SK-N-SH (cell line): Measurements from ENCODE around the gene P3H2. TPM values are rescaled to one million over a fixed set of nuclear protein-coding genes. Genes with fewer than 3 reads are reported as not detected.

Source experiments
- CTCF ChIA-PET: fragments of 300-600, 350-600 bp; formaldehyde crosslinking; extraction: SDS; loops from one replicate; lab custom pipeline; 2021; lab: Yijun Ruan, JAX
- POLR2A ChIA-PET: fragments of 350-600 bp; sonication (Branson Sonifier 250); formaldehyde crosslinking; extraction: SDS; loops from one replicate; lab custom pipeline; 2020; ENCODE audit warnings: antibody characterized with exemption, inconsistent platforms; lab: Yijun Ruan, JAX
- DNase-seq: peaks from one replicate; pipeline ENCODE4 v3.0.0; 2012
- H2AFZ ChIP-seq: fragments of 200-600 bp; sonication (generic); 2 replicates; pipeline ENCODE4 v1.8.1; 2016; ENCODE audit warnings: antibody characterized with exemption, mild to moderate bottlenecking, low read depth
- H3F3A ChIP-seq: fragments of 200-600 bp; sonication (generic); replicated peaks from 2 replicates; pipeline ENCODE3; 2016; ENCODE audit warnings: antibody characterized with exemption, mild to moderate bottlenecking; ENCODE audit not compliant: insufficient read depth
- H3K27ac ChIP-seq, 2 experiments: fragments of 200-500 bp in 1 of 2; fragments of 200-600 bp in 1 of 2; sonication (Bioruptor generic) in 1 of 2; sonication (generic), shearing (Covaris generic) in 1 of 2; 2 replicates each; pipeline versions ENCODE4 v1.5.1 to v1.6.1; 2014 to 2016; ENCODE audit warnings: low read depth in 2 of 2, inconsistent platforms in 1 of 2, low read length in 1 of 2, mild to moderate bottlenecking in 1 of 2, mixed read lengths in 1 of 2
- H3K27me3 ChIP-seq: fragments of 200-600 bp; sonication (generic), shearing (Covaris generic); 2 replicates; pipeline ENCODE4 v1.6.1; 2016; ENCODE audit warnings: mixed run types; ENCODE audit not compliant: insufficient read depth
- H3K36me3 ChIP-seq, 2 experiments: fragments of 200-500 bp in 1 of 2; fragments of 200-600 bp in 1 of 2; sonication (Bioruptor generic) in 1 of 2; sonication (generic) in 1 of 2; replicated peaks in 1 of 2; 2 replicates each; pipeline versions ENCODE3 to v1.5.1; 2014 to 2016; ENCODE audit warnings: low read length in 1 of 2, mild to moderate bottlenecking in 1 of 2; ENCODE audit not compliant: insufficient read depth in 2 of 2, control insufficient read depth in 1 of 2
- H3K4me1 ChIP-seq, 2 experiments: fragments of 200-500 bp in 1 of 2; fragments of 200-600 bp in 1 of 2; sonication (Bioruptor generic) in 1 of 2; sonication (generic), shearing (Covaris generic) in 1 of 2; 2 replicates each; pipeline versions ENCODE4 v1.5.1 to v1.6.1; 2014 to 2016; ENCODE audit warnings: low read depth in 1 of 2, low read length in 1 of 2, mixed run types in 1 of 2; ENCODE audit not compliant: insufficient read depth in 2 of 2, control insufficient read depth in 1 of 2
- H3K4me2 ChIP-seq: fragments of 200-600 bp; sonication (generic), shearing (Covaris generic); 2 replicates; pipeline ENCODE4 v1.6.1; 2017; ENCODE audit warnings: mixed run types
- H3K4me3 ChIP-seq, 2 experiments: fragments of 200-500 bp in 1 of 2; fragments of 200-600 bp in 1 of 2; sonication (Bioruptor generic) in 1 of 2; sonication (generic), shearing (Covaris generic) in 1 of 2; 2 replicates each; pipeline versions ENCODE4 v1.5.1 to v1.8.1; 2014 to 2016; ENCODE audit warnings: low read depth in 2 of 2, inconsistent platforms in 1 of 2, low read length in 1 of 2, mild to moderate bottlenecking in 1 of 2, mixed read lengths in 1 of 2, moderate library complexity in 1 of 2
- H3K79me2 ChIP-seq: fragments of 200-600 bp; sonication (generic); 2 replicates; pipeline ENCODE4 v1.8.1; 2017; ENCODE audit warnings: mild to moderate bottlenecking; ENCODE audit not compliant: insufficient read depth
- H3K9ac ChIP-seq: fragments of 200-600 bp; sonication (generic); 2 replicates; pipeline ENCODE4 v1.6.1; 2017; ENCODE audit warnings: mixed run types
- H3K9me2 ChIP-seq: fragments of 200-600 bp; sonication (generic); 2 replicates; pipeline ENCODE4 v1.6.1; 2017; ENCODE audit warnings: mixed run types
- H3K9me3 ChIP-seq: fragments of 200-600 bp; sonication (generic); 2 replicates; pipeline ENCODE4 v1.6.1; 2017; ENCODE audit warnings: mixed run types, mild to moderate bottlenecking, moderate library complexity
- H4K20me1 ChIP-seq: fragments of 200-600 bp; sonication (generic); 2 replicates; pipeline ENCODE4 v1.6.1; 2017; ENCODE audit warnings: mild to moderate bottlenecking, mixed run types; ENCODE audit not compliant: insufficient read depth
- CHD2 ChIP-seq: fragments of 150-350 bp; IDR thresholded peaks from 2 replicates; pipeline ENCODE4 v1.6.1; 2018; ENCODE audit warnings: low read length; ENCODE audit not compliant: partially characterized antibody
- ELF1 ChIP-seq: IDR thresholded peaks from 2 replicates; pipeline ENCODE4 v1.4.0; 2012
- EP300 ChIP-seq, 2 experiments: IDR thresholded peaks; 2 replicates each; pipeline versions ENCODE4 v1.4.0 to v1.6.1; 2012; ENCODE audit warnings: borderline replicate concordance in 1 of 2, low read depth in 1 of 2, low read length in 1 of 2
- FOSL2 ChIP-seq: IDR thresholded peaks from 2 replicates; pipeline ENCODE4 v1.4.0; 2012; ENCODE audit warnings: low read depth, mild to moderate bottlenecking, moderate library complexity, borderline replicate concordance
- FOXJ3 ChIP-seq: sonication (generic); formaldehyde crosslinking; IDR thresholded peaks from 2 replicates; pipeline ENCODE4 v1.5.1; 2020; ENCODE audit warnings: mild to moderate bottlenecking, missing genetic modification reagents
- FOXM1 ChIP-seq: IDR thresholded peaks from 2 replicates; pipeline ENCODE4 v1.4.0; 2012; ENCODE audit warnings: low read depth, mild to moderate bottlenecking
- GABPA ChIP-seq: IDR thresholded peaks from 2 replicates; pipeline ENCODE4 v1.4.0; 2012; ENCODE audit warnings: low read depth, mild to moderate bottlenecking
- MXI1 ChIP-seq: IDR thresholded peaks from 2 replicates; pipeline ENCODE4 v1.6.1; 2012; ENCODE audit warnings: mild to moderate bottlenecking, low read depth, low read length, improper control_type of control experiment
- RAD21 ChIP-seq: IDR thresholded peaks from 2 replicates; pipeline ENCODE4 v1.6.1; 2012; ENCODE audit warnings: mild to moderate bottlenecking, low read length
- RCOR1 ChIP-seq: fragments of 150-350 bp; IDR thresholded peaks from 2 replicates; pipeline ENCODE4 v1.6.1; 2017; ENCODE audit warnings: antibody characterized with exemption, low read length
- SIN3A ChIP-seq: IDR thresholded peaks from 2 replicates; pipeline ENCODE4 v1.6.1; 2012; ENCODE audit warnings: low read depth, mild to moderate bottlenecking, low read length, moderate library complexity, borderline replicate concordance
- TAF1 ChIP-seq: IDR thresholded peaks from 2 replicates; pipeline ENCODE4 v1.6.1; 2012; ENCODE audit warnings: low read depth, mild to moderate bottlenecking, low read length, moderate library complexity, borderline replicate concordance
- TCF12 ChIP-seq: IDR thresholded peaks from 2 replicates; pipeline ENCODE4 v1.4.0; 2012
- WGBS: methylation state at CpG from one replicate; pipeline ENCODE4 v1.1.6; 2017; ENCODE audit warnings: low lambda C conversion rate; 5-methylcytosine and 5-hydroxymethylcytosine counted together
- polyA plus RNA-seq, 3 experiments: library from polyadenylated mRNA; depleted of rRNA; stranded (reverse); fragments of >200 nt; gene quantifications; 2 replicates each; pipeline ENCODE4 v1.2.3, GENCODE V29; 2012
- TF ChIP-seq, protein P1 (sequence below): IDR thresholded peaks from 2 replicates; pipeline ENCODE4; 2012

Gene P3H2
- polyA plus RNA-seq, 1 of the 3 experiments (the other 2 are of a cell fraction) = 2.8 TPM

- Histone ChIP-seq H2AFZ (no peak overlapping the region), H3K4me2 (no peak overlapping the region), H3K4me1 (no peaks in the 10 kb centered on the region; a peak in 1 of 4 replicates), H3K4me3 (no peak overlapping the region), H3K79me2 (no peaks in the 10 kb centered on the region), H3K27ac (no peak overlapping the region), H3K27me3 (0 out of 2 replicates have a peak, but pooled peaks cover 3% of the 10 kb centered on the region)
- WGBS = 60% methylated on average over 4 of the region's 4 CpGs
- POLR2A ChIA-PET = no interaction called here
- DNase-seq = no peak
- no peak for TF ChIP-seq TAF1
- TF ChIP-seq, all 33 proteins: peak for 0
- H3K36me3 ChIP-seq = no peaks in the 10 kb centered on the region
- H3K9ac ChIP-seq = no peak overlapping the region
- no peaks in the 10 kb centered on the region for H3K9me3 ChIP-seq
- CTCF ChIA-PET = interaction anchor here (1.6 kb wide), 1 partner anchor 49 kb away, joined by 3 read pairs; the partner anchor contains the start of gene P3H2
- H3F3A ChIP-seq = no peaks in the 10 kb centered on the region
- H4K20me1 ChIP-seq = no peaks in the 10 kb centered on the region
- H3K9me2 ChIP-seq = no peaks in the 10 kb centered on the region
These were observed 48.5 kb upstream of the P3H2 start for GRCh38 chr3:190169243-190169642.

- H3K9me2 ChIP-seq = no peaks in the 10 kb centered on the region
- no peak overlapping the region for H2AFZ ChIP-seq
- H3F3A ChIP-seq = no peaks in the 10 kb centered on the region
- ChIA-PET CTCF (interaction anchor here (1.1 to 1.6 kb wide), 3 partner anchors 14 to 48 kb away, joined by 3 to 5 read pairs (median 3); partner anchors contain the start of gene P3H2), POLR2A (no interaction called here)
- H3K9me3 ChIP-seq = no peaks in the 10 kb centered on the region
- H3K79me2 ChIP-seq = no peaks in the 10 kb centered on the region
- H4K20me1 ChIP-seq = no peaks in the 10 kb centered on the region
- no peak overlapping the region for H3K27ac ChIP-seq
- 64% methylated on average over 5 of the region's 6 CpGs for WGBS
- no peak overlapping the region for H3K4me2 ChIP-seq
- DNase-seq = no peak
- no peak overlapping the region for H3K9ac ChIP-seq
- H3K27me3 ChIP-seq = 0 out of 2 replicates have a peak, but pooled peaks cover 3% of the 10 kb centered on the region
- TF ChIP-seq, protein P1, sequence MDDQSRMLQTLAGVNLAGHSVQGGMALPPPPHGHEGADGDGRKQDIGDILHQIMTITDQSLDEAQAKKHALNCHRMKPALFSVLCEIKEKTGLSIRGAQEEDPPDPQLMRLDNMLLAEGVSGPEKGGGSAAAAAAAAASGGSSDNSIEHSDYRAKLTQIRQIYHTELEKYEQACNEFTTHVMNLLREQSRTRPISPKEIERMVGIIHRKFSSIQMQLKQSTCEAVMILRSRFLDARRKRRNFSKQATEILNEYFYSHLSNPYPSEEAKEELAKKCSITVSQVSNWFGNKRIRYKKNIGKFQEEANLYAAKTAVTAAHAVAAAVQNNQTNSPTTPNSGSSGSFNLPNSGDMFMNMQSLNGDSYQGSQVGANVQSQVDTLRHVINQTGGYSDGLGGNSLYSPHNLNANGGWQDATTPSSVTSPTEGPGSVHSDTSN = no peak
- TF ChIP-seq GABPA (no peak), SIN3A (no peak)
- TF ChIP-seq, all 33 proteins: peak for 0
- no peaks in the 10 kb centered on the region; a peak in 1 of 4 replicates for H3K4me1 ChIP-seq
- H3K36me3 ChIP-seq = no peaks in the 10 kb centered on the region
- no peak overlapping the region for H3K4me3 ChIP-seq
These were observed 47.4 kb upstream of the P3H2 start for GRCh38 chr3:190167936-190168680.

- no peak for DNase-seq
- Histone ChIP-seq H4K20me1 (no peaks in the 10 kb centered on the region), H3K9ac (no peak overlapping the region), H3K27ac (no peak overlapping the region), H3K9me3 (no peaks in the 10 kb centered on the region), H3K36me3 (no peaks in the 10 kb centered on the region), H3K4me2 (no peak overlapping the region), H3K4me3 (no peak overlapping the region), H3K79me2 (no peaks in the 10 kb centered on the region), H3F3A (no peaks in the 10 kb centered on the region), H2AFZ (no peak overlapping the region), H3K9me2 (no peaks in the 10 kb centered on the region), H3K4me1 (no peaks in the 10 kb centered on the region), H3K27me3 (0 out of 2 replicates have a peak, but pooled peaks cover 3% of the 10 kb centered on the region)
- 30% methylated on average over 4 of the region's 4 CpGs for WGBS
- ChIA-PET CTCF (no interaction called here), POLR2A (no interaction called here)
- no peak for TF ChIP-seq RCOR1
- TF ChIP-seq FOXJ3 (CRISPR knock-in tag) = no peak
- no peak for TF ChIP-seq EP300 (IDR thresholded peaks at IDR 0.05; ENCODE audit: borderline replicate concordance in 1 of 2, low read depth in 1 of 2, low read length in 1 of 2)
- TF ChIP-seq FOSL2 = no peak
- no peak for TF ChIP-seq FOXM1
- TF ChIP-seq, protein P1 = no peak
- TF ChIP-seq MXI1 = no peak
- no peak for TF ChIP-seq CHD2
- TF ChIP-seq ELF1 = no peak
- no peak for TF ChIP-seq RAD21
- TF ChIP-seq TCF12 = no peak
- no peak for TF ChIP-seq SIN3A
- TF ChIP-seq, all 33 proteins: peak for 0
These were observed 46.3 kb upstream of the P3H2 start for GRCh38 chr3:190166948-190167347.
